ENCODE measurements around the gene BRWD1.

GRCh38 chr21:39281853-39282252 is 31.6 kb downstream of the BRWD1 start:
- TF ChIP-seq CTCF (IDR thresholded peaks at IDR 0.05) (no peak), USF2 (IDR thresholded peaks at IDR 0.05) (no peak), POLR2A (IDR thresholded peaks at IDR 0.05; ENCODE audit: low read length) (no peak), CBX8 (IDR thresholded peaks at IDR 0.05) (no peak), EP300 (IDR thresholded peaks at IDR 0.05) (no peak)

Measured in A549 (cell line).